Measurements from ENCODE around the gene GPALPP1.
A peak's percentile ranks its signal among the peaks of the same experiment; 100 is the strongest.
"Not testable (repeated sequence)": the region's sequence is repeated elsewhere in the genome, so short reads cannot be mapped to it uniquely, and the experiment has no call there.

The GPALPP1 gene

DNA sequence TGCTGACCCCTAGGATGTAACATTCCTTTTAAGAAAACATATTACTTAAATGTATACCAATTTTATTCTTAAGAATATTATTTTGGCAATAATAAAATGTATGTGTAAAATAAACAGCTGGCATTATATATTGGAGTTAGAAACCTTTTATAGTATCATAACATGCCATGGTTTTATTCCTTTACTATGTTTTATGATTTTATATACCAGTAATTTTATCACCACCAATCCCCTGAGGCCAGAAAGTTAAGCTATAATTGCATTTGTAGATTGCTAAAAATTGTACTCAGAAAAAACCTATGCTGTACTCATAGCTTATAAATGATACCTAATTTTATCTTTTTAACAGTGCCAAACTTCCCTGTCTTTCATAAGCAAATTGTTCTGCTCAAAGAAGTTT lies 17.9 kb downstream of the GPALPP1 start:
- DNase-seq = no peak

DNA sequence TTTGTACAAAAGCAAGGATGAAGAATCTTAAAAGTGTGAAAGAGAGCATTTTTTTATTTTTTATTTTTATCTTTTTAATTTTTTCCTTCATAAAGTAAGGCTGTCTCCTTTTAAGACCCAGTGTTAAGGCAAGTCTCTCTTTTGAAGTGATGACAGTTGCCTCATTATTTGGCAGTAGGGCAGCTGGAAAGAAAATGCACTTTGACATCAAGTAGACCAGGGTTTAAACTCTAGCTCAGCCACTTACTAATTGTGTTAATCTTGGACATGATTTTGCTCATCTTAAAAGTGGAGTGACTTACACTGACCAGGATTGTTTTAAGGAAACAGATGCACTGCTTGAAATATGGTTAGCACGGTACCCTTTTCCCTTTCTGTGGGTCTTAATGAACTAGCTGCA lies 18.5 kb downstream of the GPALPP1 start:
- no peak for DNase-seq

DNA sequence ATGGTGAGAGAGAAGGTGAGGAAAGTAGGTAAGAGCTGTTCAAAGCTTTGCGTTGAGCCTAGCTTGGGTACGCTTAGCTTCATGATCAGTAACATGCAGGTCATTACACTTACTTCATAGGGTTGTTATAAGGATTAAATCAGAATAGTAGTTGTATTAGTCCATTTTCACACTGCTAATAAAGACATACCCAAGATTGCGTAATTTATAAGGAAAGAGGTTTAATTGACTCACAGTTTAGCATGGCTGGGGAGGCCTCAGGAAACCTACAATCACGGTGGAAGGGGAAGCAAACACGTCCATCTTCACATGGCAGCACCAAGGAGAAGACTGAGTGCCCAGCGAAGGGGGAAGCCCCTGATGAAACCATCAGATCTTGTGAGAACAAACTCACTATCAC lies 21.9 kb downstream of the GPALPP1 start:
- DNase-seq = no peak

DNA sequence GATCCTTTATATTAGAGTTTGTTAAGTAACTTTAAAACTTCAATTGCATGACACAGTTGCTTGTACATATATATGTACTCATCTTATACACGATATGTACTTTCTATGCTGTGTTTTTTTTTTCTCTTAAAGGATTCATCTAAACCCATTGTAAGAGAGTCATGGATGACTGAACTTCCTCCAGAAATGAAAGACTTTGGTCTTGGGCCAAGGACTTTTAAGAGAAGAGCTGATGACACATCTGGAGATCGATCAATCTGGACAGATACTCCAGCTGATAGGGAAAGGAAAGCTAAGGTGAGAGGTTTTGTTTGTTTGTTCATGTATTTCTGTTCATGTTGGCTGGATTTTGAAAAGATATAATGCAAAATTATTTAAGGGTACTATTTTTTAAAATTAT lies 26.0 kb downstream of the GPALPP1 start:
- peak; percentile 16 for DNase-seq

DNA sequence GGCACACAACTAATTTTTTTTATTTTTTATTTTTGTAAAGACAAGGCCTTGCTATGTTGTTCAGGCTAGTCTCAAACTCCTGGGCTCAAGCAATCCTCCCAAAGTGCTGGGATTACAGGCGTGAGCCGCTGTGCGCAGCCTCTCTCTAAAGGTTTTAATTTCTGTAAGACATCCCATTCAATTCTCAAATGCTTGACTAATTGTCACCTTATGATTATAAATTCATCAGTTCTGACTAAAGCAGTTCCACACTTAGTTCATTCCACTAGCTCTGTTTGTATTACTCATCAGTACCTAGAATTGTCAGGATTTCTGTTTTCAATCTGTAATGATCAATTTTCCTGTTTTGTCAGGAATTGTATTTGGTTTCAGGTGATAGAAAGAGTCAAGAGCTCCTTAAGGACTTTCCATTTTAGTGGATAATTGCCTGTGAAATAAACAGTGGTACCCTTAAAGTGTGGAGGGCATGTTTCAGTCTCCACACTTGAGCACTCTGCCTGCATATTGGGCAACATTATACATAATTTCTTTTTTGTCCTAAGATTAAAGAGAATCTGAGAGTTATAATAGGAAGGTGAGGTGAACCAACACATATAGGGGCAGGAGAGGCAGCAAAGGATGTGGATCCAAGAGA lies 27.6 kb downstream of the GPALPP1 start:
- peak; percentile 34 for DNase-seq

DNA sequence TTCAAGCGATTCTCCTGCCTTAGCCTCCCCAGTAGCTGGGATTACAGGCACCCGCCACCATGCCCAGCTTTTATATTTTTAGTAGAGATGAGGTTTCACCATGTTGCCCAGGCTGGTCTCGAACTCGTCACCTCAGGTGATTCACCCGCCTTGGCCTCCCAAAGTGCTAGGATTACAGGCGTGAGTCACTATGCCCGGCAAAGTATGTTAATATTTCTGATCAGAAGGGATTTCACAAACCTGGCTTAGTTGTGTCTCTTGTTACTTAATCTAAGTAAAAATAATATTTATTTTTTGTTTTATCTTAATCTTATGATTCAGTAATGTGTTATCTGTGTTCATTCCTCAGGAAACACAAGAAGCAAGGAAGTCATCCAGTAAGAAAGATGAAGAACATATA lies 30.6 kb downstream of the GPALPP1 start:
- not testable (repeated sequence) for DNase-seq

DNA sequence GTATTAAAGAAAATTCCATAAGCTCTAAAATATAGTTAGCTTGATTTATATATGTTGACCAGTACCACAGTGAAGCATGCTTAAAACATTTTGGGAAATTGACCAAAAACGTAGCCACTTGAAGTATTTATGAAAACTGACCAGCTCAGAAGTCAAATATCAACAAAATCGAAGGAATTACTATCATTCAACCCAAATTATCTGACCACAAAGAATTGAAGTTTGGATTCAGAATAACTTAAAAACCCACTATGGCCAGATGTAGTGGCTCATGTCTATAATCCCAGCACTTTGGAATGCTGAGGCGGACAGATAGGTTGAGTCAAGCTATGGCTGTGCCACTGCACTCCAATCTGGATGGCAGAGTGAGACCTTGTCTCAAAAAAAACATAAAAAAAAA lies 31.9 kb downstream of the GPALPP1 start:
- no peak for DNase-seq

DNA sequence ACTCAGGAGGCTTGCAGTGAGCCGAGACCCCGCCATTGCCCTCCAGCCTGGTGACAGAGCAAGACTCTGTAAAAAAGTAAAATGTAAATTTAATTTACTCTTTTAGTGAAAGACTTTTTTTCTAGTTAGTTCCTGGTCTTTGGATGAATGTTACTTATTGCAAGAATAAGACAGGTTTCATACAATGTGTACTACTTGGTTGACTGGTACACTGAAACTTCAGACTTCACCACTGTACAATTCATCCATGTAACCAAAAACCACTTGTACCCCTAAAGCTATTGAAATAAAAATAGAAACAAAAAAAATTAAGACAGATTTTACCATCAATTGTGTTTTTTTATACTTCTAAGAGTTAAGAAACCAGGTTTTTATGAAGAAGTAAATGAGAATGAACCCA lies 35.5 kb downstream of the GPALPP1 start:
- DNase-seq = no peak

DNA sequence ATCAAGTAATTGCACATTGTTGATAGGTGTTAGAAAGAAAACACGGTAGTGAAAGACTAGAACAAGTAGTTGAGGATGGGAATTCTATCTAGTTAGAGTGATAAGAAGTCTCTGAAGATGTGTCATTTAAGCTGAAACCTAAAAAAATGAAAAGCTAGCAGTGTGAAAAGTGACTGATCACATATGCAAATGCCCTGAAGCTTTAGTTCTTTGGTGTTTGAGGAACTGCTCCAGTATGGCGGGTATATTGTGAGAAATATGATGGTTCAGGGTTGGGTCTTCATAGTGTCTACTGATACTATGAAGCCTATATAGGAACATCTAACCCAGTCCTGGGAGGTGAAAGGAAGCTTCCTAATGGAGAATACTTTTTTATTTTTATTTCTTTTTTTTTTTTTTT lies 45.0 kb downstream of the GPALPP1 start:
- no peak for DNase-seq

DNA sequence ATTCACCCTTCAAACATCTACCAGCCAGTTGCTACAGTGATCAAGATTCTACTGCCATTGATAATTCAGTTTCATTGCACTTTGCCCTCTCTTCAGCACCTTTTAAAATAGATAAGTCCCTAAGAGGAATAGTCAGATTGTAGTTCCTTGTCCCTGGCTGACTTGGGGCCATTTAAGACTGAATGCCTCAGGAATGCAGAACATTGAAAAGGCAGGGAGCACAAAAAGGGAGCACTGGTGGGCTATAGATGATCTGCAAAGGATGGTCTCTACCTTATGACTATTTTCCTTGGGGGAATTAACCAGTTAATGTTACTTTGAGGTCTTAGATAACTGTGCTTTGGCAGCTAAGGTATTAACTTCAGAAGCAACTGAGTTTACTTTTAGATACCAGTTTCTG lies 46.9 kb downstream of the GPALPP1 start:
- no peak for DNase-seq

DNA sequence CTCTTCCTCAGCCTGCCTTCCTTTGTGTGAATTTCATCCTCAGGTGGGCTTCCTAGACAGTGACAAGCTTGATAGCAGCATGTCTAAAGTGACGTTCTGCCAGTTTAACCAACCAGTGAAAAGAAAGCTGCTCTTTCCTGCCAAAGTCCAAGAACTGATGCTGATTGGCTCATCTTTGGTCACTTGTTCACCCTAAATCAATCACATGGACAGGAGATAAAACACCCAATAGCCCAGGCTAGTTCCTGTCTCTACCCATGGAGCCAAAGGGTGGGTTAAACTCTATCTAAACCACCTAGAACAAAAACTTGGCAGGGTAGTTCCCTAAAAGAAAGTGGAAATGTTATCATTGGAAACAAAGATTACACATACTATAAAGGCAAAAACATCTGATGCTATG lies 50.8 kb downstream of the GPALPP1 start:
- DNase-seq = no peak

DNA sequence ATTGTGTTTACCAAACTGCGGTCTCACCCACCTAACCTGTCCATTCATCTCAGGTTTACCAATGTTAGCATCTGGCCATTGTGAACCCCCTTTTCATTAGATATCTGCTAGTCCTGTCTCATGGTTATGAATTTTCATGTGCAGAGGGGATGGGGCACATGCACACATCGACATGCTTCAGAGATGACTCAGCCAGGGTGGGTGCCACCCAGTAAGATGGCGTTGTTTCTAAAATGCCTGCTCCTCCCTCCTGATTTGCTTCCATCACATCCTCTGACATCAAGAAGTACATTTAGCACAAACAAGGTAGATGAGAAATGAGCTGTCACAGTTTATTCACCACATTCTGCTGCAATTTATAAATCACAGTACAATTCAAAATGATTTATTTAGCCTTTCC lies 51.3 kb downstream of the GPALPP1 start:
- DNase-seq = peak; percentile 45

DNA sequence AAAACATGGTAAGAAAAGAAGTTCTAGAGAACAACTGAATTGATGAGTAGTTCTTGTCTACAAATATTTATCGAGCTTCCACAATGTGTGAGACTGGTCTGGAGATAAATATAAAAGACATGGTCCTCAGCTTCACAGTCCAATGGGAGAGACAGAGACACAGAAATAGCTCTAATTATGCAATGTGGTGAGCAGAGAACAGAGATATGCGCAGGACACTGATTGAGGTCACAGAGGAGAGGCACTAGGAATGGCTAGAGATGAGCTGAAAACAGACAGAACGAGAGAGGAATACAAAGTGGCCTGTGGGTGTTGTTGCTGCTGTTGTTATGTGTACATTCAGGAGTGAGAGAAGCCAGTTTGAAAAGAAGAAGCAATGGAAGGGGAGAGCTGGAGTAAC lies 53.2 kb downstream of the GPALPP1 start:
- no peak for DNase-seq

DNA sequence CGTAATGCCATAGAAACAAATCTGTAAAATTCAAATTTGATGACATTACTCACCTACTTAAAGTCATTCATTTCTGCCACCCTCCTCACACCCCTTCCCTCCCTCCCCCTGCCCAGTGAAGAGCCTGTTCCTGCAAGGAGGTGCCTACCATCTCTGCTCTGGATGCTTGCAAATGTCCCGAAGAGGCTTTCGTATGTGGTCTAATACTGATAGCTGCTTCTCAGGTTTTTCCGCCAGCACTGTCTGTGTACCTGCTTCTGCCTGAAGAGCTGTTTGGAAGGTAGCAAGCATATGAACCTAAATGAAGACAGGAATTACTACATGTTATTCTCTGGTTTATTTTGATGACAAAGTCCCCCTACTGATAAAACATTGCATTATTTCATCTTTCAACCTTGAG lies 57.1 kb downstream of the GPALPP1 start:
- no peak for DNase-seq

DNA sequence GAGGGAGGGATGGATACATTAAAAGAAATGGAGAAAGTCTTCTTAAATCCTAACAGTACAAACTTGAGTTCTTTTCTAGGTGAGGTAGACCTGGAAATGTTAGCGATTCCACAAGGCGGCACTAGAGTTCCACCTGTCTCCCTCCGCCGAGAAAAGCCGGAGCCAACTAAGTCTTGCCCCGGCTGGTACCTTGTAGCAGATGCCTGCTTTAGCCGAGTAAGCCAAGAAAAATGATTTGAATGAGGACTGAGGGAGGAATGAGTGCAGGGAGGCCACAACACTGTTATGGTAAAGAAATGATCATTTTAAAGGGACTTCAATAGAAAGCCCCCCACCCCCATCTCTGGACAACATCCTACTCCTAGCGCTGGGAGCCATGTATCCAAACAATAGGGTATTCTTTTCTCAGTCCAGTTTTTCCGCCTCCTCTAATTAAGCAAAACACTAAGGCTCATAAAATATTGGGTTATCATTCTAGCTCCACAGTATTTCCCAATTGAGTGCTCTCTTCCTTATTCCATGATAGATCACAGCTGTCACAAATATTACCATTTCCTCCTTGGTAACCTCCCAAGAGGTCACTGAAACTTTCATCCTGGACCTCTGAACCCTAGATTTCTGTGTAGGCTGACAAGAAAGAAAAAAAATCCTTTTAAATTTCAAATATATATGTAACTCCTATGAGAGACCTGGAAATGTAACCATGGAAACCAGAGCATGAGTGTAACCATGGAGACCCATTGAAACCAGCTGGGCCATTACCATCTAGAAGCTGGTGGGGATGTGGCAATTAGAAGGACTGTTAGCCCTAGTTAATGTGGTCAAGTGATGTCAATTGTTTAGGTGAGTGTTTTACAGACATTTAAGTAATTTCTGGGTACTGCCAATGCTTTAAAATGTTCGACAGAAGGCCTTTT lies 58.3 kb downstream of the GPALPP1 start:
- DNase-seq = peak; percentile 87

DNA sequence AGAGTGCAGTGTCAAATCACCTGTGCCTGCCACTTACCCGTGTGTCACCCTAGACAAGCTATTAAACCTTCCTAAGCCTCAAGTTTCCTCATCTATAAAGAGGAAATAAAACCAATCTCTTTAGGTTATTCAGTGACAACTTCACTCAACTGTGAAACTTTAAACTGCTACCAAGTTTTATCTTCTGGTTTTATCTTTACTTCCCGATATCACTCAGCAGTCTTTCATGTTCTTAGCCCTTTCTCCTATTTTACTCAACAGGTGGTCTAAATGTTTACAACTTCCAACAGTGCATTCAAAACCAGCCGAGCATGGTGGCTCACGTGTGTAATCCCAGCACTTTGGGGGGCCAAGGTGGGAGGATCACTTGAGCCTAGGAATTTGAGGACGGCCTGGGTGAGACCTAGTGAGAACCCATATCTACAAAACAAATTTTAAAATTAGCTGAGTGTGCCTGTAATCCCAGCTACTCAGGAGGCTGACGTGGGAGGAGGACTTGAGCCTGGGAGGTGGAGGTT lies 59.6 kb downstream of the GPALPP1 start:
- DNase-seq = peak; percentile 72

DNA sequence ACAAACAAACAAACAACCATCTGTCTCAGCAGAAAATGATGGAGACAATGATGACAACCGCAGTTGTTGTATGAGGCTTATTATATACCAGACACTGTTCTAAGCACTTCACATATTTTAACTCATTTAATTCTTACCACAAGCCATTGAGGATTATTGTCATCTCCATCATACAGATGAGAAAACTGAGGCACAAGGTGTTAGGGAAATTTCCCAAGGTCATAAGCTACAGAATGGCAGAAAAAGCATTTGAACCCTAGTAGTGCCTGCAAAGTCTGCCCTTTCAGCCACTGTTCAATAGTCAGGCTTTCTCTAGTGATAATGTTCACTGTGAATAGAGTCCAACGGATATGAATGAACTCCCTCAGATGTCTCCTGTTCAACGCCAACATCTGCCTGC lies 60.1 kb downstream of the GPALPP1 start:
- no peak for DNase-seq

DNA sequence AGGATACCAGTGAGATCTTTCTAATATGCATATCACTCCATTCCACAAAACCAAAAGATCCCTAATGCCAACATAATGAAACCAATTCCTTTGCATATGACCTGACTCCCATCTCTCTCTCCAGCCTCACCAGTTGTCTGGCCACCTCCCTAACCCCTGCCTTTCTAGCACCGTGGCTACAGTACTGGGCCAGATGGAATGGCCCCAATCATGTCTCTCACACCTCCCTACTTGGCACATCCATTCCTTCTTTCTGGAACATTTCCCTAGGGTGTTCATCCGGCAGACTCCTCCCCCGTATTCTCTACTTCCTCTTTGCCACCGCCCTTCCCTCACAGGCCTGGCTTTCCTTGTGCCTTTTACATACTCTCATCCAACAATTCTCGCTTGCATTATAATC lies 62.0 kb downstream of the GPALPP1 start:
- DNase-seq = no peak

DNA sequence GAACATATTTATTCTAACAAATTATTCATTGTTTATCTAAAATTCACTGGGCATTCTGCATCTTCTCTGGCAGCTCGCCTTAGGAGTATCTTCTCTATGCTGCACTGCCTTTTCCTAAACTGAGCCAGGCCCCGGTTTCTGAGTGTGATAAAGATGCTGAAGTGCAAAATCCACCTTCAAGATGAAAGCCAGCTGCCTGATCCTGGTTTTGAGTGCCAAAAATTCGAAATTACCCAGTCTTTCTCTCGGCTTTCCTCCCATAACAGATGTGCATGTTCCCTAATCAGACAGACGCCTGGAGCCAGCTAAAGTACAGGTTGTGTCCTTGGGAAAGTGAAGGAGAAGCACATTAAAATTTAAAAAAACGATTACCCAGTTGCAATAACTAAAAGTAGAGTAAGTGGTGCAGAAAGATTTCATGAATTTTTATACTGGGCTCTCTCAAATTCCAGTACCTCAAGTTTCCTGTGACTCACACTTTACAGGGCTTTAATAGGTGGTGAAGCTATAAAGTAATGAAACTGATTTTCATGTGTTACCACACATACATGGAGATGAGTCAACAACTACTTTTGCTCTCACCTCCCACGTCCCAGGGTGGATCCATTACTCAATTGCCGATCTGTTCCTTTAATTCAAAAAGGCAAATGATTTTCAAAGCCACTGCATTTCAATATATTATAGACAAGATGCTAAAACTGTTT lies 66.0 kb downstream of the GPALPP1 start:
- peak; percentile 82 for DNase-seq

DNA sequence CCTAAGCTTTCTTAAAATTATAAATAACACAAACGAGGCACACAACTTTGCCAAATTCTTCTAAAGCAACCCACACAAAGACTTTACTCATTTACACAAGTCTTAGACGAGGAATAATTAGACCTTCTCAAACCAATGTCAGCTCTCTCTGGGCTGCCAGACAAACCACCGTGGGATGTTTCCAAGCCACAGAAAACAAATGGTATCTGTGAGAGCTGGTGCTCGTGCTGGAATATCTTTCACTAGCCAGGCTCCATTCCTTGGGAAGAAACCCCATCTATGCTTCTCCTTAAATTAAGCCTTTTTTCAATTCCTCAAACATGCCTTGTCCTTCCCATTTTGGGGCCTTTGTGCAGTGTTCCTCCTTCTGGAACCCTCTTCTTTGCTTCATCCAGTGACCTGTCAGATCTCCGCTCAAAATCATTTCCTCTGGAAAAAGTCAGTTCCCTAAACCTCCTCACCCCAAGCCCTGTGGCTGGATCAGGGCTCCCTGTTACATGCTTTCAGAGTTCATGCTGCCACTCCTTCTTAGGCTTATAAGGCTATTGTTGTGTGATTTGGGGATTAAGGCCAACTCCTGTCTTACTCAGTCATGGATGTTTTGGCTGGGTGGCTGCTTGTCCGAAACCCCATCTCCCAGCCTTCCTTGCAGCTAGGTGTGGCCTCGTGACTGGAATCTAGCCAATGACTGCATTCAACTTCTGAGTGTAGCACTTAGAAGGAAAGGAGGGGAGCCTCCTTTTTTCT lies 66.7 kb downstream of the GPALPP1 start:
- DNase-seq = no peak

DNA sequence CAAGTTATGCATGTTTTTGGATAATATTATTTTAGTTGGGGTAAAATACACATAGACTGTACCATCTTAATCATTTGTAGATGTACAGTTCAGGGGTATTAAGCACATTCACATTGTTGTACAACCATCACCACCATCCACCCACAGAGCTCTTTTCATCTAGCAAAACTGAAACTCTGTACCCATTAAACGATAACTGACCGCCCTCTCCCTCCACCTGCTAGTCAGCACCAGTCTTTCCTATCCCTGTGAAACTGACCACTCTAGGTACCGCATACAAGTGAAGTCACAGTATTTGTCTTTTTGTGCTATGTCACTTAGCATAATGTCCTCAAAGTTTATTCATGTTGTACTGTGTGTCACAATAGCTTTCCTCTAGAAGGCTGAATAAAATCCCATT lies 70.7 kb downstream of the GPALPP1 start:
- no peak for DNase-seq

DNA sequence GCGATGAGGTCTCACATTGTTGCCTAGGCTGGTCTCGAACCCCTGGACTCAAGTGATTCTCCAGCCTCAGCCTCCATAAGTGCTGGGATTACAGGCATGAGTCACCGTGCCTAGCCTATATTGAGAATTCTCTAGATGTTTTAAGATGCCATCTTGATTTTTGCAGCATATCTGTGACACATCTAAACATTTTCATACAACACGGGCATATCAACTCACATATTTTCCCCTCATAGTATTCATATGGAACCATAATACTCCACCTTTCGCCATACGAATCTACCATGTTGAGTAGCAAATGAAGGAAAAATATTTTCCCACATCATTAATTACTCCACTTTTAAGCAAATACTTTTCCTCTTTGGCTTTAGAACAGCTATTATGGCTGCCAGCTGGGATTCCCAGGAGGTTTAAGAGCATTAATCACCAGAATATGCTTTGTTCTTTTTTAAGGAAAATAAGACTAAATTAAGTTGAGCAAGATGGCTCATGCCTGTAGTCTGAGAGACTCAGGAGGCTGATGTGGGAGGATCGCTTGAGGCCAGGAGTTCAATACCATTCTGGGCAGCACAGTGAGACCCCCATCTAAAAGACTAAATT lies 74.0 kb downstream of the GPALPP1 start:
- no peak for DNase-seq

DNA sequence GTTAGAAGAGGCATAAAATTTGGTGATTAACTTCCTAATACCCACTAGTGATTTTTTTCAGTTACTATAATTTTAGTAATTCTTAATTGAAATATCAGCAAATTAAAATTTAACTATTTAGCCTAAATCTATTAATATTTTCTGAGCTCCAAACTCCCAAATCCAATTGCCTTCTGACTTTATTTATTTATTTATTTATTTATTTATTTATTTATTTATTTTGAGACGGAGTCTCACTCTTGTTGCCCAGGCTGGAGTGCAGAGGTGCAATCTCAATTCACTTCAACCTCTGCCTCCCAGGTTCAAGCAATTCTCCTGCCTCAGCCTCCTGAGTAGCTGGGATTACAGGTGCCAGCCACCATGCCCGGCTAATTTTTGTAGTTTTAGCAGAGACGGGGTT lies 74.6 kb downstream of the GPALPP1 start:
- not testable (repeated sequence) for DNase-seq

Measured in activated CD4-positive, alpha-beta T cell treated with anti-CD3 and anti-CD28 coated beads, Interleukin-2, Interleukin-6, amounts not matched to agents 100 ng/mL and 50 ng/mL, durations not matched to agents 16 hours and 8 hours (primary cell).